ENCODE data around the gene STRADB.

DNA sequence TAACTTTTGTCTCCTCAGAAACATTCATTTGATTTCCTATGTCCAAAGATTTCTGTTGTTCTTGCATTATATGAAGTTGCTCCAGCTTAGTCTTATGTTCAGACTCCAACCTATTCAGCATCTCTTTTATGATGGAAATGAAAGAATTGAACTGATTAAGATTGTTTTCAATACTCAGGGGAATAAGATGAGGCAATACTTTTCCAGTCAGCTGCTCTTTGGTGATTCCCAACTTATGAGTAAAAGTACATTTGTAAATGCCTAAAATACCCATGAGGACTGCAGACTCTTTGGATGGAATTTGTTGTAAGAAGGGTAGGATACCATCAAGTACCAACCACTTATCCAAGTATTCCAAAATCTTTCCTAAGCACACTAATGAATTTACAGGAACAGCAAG is 40.1 kb upstream of the STRADB start:
- TF ChIP-seq, protein P1, sequence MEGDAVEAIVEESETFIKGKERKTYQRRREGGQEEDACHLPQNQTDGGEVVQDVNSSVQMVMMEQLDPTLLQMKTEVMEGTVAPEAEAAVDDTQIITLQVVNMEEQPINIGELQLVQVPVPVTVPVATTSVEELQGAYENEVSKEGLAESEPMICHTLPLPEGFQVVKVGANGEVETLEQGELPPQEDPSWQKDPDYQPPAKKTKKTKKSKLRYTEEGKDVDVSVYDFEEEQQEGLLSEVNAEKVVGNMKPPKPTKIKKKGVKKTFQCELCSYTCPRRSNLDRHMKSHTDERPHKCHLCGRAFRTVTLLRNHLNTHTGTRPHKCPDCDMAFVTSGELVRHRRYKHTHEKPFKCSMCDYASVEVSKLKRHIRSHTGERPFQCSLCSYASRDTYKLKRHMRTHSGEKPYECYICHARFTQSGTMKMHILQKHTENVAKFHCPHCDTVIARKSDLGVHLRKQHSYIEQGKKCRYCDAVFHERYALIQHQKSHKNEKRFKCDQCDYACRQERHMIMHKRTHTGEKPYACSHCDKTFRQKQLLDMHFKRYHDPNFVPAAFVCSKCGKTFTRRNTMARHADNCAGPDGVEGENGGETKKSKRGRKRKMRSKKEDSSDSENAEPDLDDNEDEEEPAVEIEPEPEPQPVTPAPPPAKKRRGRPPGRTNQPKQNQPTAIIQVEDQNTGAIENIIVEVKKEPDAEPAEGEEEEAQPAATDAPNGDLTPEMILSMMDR (conservative IDR thresholded peaks at IDR 0.05; ENCODE audit: low read depth in 2 of 2), result no peak
- TF ChIP-seq EZH2 (IDR thresholded peaks at IDR 0.05; ENCODE audit: low read depth, unreplicated experiment) (no peak), POLR2AphosphoS5 (IDR thresholded peaks at IDR 0.05; ENCODE audit: low read depth) (no peak), EZH2phosphoT487 (IDR thresholded peaks at IDR 0.05; ENCODE audit: unreplicated experiment) (no peak)
